Stimulated activated CD4-positive, alpha-beta T cell treated with anti-CD3 and anti-CD28 coated beads, Interleukin-15, amount 100 ng/mL, for 24 hours (primary cell): ENCODE results near the gene SCNN1B.
A peak's percentile ranks its signal among the peaks of the same experiment; 100 is the strongest.
"Not testable (repeated sequence)": the region's sequence is repeated elsewhere in the genome, so short reads cannot be mapped to it uniquely, and the experiment has no call there.

Experiments used
- DNase-seq: peaks from one replicate; pipeline ENCODE4 v3.0.0-alpha.2; 2020

Gene SCNN1B

DNA sequence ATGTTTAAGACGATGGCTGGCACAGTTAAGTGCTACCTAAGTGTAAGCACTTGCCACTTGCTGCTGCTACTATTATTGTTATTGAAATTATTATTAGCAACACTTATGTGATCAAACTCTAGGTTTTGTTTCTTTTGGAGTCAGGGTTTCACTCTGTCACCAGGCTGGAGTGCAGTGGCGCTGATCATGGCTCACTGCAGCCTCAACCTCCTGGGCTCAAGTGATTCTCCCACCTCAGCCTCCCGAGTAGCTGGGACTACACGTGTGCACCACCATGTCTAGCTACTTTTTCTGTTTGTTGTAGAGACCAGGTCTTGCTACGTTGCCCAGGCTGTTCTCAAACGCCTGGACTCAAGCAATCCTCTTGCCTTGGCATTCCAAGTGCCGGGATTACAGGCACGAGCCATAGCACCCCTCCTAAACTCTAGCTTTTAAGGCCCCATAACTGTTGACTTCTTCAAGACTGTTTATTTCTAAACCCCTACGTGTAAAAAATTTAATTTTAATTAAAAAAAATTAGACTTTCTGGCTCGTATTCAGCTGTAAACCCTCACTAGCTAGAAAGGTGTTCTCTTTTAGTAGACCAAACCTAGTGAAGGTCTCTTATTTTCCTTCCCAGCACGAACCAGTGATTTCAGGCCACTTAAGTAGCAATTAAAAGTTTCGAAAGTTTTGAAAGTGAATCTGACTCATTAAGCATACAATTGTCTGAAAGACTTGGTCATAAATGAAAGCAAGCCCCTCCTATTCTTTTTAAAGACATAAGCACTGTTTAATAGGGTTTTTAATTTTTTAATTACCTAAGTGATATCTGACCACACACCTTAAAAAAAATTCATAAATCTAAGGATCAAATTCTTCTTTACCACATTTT, 11.7 kb upstream of the SCNN1B start:
- DNase-seq: no peak

DNA sequence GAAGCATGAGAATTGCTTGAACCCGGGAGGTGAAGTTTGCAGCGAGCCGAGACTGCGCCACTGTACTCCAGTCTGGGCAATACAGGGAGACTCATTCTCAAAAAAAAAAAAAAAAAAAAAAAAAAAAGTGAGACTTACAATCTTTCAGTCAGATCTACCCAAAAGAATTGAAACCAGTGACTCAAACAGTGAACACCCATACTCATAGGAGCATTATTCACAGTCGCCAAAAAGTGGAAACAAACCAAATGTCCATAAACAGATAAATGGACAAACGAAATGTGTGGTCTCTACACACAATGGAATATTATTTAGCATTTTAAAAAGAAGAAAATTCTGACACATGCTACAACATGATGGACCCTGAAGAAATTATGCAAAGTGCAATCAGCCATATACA, 9.1 kb upstream of the SCNN1B start:
- DNase-seq: no peak

DNA sequence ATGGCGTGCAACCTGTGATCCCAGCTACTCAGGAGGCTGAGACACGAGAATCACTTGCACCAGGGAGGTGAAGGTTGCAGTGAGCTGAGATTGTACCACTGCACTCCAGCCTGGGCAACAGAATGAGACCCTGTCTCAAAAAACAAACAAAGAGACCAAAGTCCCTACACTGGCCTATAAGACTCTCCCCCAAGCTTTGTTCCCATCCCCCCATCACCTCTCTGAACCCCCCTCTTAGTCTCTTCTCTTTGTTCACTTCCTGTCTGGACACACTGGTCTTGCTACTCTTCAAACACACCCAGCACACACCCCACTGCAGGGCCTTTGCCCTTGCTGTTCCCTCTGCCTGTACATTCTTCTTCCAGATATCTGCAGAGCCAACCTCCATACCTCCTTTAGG, 7.8 kb upstream of the SCNN1B start:
- DNase-seq: no peak

DNA sequence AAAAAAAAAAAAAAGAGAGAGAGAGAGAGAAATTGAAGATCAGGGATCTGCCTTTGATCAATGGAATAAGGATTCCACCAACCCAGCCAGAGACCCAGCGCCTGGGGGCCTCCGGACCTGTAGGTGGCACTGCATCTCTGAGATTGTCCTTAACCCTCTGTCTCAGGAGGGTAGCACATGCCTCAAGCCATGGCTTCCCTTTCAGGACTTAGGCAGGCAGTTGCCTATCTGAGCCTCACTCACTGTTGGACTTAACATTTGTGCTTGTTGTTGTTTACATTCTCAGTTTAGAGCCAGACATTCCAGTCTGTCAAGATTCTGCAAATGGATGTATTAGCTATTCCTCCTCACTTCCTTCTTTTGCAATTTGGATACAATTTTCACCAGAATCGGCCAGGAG, 5.1 kb upstream of the SCNN1B start:
- DNase-seq: peak; percentile 33

DNA sequence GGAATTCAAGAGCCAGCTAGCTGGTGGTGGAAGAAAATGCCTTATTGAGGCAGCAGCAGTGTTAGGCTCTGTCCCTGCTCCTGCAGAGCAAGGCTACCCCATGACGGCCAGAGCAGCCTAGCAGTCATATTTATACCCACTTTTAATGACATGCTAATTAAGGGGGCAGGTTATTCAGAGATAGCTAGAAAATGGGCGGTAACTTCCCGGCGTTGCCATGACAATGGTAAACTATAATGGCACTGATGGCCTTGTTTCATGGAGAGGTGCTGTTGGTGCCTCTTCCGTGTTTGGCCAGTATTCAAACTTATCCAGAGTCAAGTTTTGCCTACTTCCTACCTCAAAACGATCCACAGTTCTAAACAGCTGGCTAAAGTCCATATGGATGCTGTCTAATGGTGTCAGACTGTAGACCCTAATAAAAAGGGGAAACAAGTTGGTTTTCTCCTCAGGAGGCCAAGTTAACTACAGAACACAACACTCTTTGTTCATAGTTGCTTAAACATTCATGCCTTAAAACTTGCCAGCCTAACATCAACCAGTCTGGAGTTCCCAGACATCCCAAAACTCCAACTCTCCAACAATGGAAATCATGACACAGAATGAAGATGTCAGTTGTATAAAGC, 3.7 kb upstream of the SCNN1B start:
- no peak for DNase-seq

DNA sequence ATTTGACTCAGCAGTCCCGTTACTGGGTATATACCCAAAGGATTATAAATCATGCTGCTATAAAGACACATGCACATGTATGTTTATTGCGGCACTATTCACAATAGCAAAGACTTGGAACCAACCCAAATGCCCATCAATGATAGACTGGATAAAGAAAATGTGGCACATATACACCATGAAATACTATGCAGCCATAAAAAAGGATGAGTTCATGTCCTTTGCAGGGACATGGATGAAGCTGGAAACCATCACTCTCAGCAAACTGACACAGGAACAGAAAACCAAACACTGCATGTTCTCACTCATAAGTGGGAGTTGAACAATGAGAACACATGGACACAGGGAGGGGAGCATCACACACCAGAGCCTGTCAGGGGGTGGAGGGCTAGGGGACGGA, 2.3 kb upstream of the SCNN1B start:
- not testable (repeated sequence) for DNase-seq

DNA sequence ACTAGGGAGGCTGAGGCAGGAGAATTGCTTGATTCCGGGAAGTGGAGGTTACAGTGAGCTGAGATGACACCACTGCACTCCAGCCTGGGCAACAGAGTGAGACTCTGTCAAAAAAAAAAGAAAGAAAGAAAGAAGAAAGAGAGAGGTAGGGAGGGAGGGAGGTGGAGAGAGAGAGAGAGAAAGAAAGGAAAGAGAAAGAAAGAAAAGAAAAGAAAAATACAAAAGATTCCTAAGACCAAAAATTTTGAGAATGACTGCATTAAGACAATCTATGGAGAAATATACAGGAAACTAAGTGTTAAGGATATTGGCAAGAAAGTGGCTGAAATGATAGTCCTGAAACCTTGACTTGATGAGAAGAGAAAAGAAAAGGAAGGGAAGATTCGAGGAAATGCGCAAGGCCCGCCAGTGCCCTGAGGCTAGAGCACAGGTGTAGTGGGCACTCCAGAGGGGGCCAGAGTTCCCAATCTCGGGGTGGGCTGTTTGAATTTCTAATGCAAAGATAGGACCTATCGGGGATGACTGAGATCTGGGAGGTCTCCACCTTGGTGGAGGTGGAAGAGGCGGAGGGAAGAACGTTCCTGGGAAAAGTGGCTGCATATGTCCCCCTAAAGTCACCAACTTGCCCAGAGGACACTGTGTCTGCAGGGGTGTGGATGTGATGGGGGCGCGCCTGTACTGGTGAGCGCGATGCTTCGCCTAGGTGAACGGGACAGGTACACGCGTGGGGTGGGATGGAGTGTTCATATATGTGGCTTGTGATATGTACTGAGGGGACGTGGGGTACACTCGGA, 654 bp upstream of the SCNN1B start:
- DNase-seq: no peak

DNA sequence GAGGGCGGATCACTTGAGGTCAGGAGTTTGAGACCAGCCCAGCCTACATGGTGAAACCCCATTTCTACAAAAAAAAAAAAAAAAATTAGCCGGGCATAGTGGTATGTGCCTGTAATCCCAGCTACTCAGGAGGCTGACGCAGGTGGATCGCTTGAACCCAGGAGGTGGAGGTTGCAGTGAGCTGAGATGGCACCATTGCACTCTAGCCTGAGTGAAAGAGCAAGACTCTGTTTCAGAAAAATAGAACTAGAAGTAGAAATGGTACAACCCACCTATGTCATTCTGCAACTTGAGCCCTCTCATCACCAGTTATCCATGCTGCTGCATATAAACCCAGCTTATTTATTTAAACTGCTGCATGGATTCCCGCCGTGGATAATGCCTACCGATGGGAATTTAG, 1.6 kb downstream of the SCNN1B start:
- no peak for DNase-seq

DNA sequence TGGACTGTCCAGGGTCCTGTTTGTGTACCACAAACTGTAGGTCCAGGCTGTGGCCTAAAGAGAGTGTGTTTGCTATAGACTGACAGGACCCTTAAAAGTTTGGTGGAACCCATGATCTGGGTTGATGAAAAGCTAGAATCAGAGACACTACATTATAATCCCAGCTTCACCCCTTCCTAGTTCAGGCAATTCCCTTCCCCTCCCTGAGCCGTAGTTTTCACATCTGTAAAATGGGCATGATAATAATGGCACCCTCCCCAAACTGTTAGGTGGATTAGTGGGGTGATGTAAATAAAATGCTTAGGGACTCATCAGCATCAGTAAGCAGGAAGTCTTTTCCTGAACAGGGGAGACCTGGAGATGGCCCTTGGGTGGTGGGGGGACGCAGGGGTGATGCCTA, 2.5 kb downstream of the SCNN1B start:
- DNase-seq: no peak

DNA sequence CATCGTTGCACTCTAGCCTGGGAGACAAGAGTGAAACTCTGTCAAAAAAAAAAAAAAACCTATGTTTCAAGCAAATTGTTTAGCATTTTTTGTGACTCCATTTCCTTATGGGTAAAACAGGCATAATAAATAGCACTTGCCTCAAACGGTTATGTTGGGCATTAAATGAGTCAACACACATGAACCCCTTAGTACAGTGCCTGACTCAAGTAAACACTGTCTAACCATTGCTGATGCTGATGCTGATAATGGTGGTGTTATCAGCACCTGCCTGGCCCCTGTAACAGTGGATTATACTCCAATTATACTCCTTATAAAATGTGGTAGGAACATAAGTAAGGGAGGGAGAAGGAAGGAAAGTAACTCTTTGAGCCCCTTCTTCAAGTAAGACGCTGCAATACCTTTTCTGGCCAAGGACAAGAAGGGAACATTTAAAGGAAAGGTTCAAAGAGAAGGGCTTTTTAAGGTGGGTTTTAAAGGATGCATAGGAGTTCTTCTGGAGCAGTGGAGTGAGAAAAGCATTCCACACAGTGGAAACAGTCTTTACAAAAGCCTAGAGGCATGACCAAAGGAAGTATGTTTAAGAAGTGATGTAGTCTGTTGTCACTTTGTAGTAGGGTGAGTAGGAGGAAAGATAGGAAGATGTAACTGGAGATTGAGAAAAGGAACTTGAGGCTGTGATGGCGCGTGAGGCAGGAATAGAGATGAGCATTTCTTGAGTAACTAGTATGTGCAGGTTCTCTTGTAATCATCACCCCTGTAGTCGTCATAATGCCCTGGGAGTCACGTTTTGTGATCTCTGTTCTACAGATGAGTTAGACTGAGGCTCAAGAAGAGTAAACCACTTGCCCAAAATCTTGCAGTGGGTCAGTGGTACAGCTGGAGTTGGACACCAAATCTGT, 4.3 kb downstream of the SCNN1B start:
- no peak for DNase-seq

DNA sequence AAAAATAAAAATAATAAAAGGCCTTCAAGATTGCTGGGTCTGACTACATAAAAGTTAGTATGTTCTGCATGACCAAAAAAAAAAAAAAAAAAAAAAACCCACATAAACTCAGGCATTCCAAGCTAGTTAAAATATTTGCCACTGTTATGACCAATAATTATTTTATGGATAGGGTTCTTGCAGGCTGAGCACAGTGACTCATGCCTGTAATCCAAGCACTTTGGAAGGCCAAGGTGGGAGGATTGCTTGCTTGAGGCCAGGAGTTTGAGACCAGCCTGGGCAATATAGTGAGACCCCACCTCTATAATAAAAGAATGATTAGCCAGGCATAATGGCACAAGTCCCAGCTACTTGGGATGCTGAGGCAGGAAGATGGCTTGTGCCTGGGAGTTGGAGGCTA, 8.1 kb downstream of the SCNN1B start:
- DNase-seq: no peak

DNA sequence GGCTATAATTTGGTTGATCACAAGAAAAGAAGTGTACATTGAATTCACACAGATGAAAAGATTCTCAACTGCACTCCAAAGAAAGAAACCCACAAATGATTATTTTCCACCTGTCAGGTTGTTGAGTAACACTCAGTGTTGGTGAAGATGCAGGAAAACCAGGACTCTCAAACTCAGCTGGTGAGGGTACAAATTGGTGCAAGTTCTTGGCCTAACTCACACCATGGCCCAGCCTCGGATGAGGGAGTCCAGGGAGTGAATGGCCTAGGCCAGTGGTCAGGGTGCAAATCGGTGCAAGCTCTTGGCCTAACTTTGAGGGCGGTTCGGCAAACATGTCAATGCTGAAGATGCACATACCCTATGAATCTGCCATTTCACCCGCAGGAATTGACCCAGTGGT, 8.6 kb downstream of the SCNN1B start:
- no peak for DNase-seq

DNA sequence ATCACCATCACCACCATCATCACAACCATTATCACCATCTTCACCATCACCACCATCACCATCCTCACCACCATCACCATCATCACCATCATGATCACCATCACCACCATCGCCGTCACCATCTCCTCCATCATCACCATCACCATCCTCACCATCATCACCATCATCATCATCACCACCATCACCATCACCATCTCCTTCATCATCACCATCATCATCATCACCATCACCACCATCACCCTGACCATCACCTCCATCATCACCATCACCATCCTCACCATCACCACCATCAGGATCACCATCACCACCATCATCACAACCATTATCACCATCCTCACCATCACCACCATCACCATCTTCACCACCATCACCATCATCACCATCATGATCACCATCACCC, 14.1 kb downstream of the SCNN1B start:
- no peak for DNase-seq

DNA sequence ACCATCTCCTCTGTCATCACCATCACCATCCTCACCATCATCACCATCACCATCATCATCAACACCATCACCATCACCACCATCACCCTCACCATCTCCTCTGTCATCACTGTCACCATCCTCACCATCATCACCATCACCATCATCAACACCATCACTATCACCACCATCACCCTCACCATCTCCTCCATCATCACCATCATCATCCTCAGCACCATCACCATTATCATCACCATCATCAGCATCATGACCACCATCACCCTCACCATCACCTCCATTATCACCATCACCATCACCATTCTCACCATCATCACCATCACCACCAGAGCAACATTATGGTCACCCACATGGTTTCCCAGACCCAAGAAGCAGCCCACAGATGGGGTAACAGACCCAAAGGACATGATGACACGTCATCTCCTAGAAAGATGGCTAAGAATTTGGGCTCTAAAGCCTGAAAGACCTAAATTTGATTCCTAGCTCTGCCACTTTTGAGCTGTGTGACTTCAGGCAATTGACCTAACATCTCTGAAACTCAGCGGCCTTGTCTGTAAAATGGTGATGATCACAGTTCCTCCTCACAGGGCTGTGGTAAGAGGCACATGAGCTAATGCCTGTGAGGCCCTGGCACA, 14.6 kb downstream of the SCNN1B start:
- DNase-seq: no peak

DNA sequence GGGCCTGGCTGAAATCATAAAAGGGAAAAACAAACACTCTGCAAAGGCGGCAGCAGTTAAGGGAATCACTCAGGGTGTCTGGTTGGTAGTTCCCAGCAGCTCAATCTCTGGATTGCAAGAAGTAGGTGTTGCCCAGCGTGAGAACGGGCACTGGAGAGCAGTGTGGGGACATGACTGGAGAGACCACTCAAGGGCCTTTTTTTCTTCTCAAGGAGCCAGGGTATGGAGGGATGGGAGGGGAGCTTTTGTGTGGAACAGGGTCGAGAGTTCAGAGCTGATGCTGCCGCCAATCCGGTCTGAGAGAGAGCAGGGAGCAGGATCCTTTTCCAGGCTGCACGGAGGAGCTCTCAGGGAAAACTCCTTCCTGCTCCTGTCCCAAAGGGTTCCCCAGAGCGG, 15.2 kb downstream of the SCNN1B start:
- DNase-seq: no peak

DNA sequence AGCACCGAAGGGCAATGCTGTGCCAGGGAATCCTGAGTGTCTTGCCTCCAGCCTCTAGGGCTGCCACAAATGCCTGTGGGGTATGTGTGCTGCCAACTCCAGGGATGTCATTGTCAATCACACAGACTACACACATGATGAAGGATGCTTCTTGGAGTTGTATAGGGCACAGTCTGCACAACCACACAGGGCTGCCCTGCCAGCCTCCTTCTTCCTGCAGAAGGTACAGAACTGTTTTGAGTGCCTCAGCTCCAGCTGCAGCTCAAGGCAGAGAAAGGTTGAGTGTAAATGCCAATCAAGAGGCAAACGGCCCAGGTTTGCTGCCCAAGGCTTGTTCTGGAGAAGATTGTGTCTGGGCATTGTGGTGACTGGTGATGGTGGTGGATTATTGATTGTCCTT, 15.6 kb downstream of the SCNN1B start:
- no peak for DNase-seq

DNA sequence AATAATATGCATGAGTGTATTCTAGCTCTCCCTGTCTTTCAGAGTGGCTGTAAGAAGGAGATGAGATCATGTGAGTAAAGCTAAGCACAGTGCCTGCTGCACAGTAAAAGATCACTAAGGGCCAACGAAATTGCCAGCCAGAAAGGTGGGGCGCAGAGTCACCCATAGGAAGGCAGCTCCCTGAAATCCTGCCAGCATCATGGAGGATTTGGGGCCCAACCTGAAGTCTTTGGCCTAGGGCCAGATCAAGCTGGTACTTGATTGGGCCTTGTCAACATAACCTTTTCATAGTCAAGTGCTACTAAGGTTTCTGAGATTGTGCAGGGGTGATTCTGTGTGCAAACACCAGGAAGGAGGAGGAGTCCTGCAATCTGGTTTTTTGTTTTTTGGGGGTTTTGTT, 16.5 kb downstream of the SCNN1B start:
- no peak for DNase-seq

DNA sequence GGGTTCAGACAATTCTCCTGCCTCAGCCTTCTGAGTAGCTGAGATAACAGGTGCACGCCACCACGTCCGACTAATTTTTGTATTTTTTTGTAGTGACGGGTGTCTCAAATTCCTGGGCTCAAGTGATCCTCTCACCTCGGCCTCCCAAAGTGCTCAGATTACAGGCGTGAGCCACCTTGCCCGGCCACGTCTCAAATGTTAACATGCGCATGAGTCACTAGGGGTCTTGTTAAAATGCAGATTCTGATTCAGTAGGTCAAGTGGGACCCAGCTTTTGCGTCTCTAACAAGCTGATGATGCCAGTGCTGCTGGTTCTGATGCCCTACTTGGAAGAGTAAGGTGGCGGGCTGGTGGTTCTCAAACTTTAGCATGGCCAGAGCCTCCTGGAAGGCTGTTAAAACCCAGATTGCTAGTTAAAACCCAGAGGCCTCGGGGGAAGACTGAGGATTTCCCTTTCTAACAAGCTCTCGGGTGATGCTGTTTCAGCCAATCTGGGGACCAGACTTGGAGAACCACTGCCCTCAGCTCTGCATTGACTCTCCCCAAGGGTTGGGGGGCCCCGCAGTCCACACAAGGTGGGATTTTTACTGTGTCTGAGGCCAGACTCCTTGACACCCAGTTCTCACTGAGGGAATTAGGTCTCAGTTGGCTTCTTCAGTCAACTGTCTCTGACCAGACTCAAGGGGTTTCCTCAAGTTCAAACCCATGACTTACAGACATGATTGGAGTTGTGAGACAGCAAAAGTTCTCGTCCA, 17.9 kb downstream of the SCNN1B start:
- no peak for DNase-seq

DNA sequence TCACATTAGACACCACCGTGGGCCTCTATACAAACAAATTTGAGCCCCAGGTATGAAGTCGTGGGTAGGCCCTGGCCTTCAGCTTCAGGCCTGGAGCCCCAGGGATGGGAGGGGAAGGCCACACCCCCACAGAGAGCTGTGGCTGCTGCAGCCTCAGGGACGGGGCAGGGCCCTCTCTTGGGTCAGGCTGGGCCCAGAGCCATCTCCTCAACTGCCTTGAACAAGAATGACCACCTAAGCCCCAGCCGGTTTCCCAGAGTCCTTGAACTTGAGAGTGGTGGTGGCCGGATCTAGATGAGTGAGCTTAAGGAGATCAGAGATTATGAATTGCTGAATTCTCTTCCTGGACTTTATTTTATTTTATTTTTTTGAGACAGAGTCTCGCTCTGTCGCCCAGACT, 18.6 kb downstream of the SCNN1B start:
- DNase-seq: no peak

DNA sequence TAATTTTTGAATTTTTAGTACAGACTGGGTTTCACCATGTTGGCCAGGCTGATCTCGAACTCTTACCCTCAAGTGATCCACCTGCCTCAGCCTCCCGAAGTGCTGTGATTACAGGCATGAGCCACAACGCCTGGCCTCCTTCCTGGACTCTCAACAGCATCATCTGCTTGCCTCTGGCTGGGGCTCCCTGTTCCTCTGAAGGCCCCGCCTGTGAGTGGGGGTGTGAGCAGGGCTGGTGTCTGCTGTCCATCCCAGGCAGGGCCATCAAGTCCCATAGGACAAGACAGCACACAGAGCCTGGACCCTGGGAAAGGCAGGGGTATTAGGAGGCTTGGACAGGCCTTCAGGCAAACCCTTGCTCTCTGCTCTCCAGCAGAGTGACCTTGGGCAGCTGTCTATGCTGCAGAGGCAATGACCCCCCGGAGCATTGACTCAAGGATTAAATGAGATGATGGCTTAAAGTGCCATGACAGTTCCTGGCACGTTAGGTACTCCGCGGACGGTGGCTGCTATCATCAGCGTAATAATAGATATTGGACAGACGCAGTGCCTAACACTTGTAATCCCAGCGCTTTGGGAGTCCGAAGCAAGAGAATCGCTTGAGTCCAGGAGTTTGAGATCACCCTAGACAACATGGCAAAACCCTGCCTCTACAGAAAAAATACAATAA, 19.2 kb downstream of the SCNN1B start:
- no peak for DNase-seq
